SKM-1 treated with dmso at 0.1 percent for 144 hours (cell line): ENCODE data around the gene AGAP1.
A peak's percentile ranks its signal among the peaks of the same experiment; 100 is the strongest.

Source experiments
- DNase-seq: peaks from one replicate; lab custom pipeline; 2025; ENCODE audit not compliant: unreplicated experiment; lab: John Stamatoyannopoulos, UW

Gene AGAP1

GRCh38 chr2:235566931-235567495, 73.2 kb downstream of the AGAP1 start:
- DNase-seq = no peak

- no peak for DNase-seq
Measured at GRCh38 chr2:235567842-235568241, 74.0 kb downstream of the AGAP1 start.

- peak; percentile 97 for DNase-seq
Measured at GRCh38 chr2:235568431-235568830, 74.6 kb downstream of the AGAP1 start.

- no peak for DNase-seq
Measured at GRCh38 chr2:235569837-235570236, 76.0 kb downstream of the AGAP1 start.

- DNase-seq = no peak
Measured at GRCh38 chr2:235570256-235570655, 76.4 kb downstream of the AGAP1 start.

- no peak for DNase-seq
Measured at GRCh38 chr2:235570966-235571692, 77.3 kb downstream of the AGAP1 start.

- no peak for DNase-seq
Measured at GRCh38 chr2:235572592-235572991, 78.7 kb downstream of the AGAP1 start.

GRCh38 chr2:235573331-235574221, 79.7 kb downstream of the AGAP1 start:
- DNase-seq = no peak

- no peak for DNase-seq
Measured at GRCh38 chr2:235575431-235575830, 81.6 kb downstream of the AGAP1 start.

- no peak for DNase-seq
Measured at GRCh38 chr2:235575904-235576303, 82.1 kb downstream of the AGAP1 start.

- no peak for DNase-seq
Measured at GRCh38 chr2:235576337-235576910, 82.6 kb downstream of the AGAP1 start.

- DNase-seq = no peak
Measured at GRCh38 chr2:235577404-235578330, 83.8 kb downstream of the AGAP1 start.

GRCh38 chr2:235579128-235579527, 85.3 kb downstream of the AGAP1 start:
- DNase-seq = no peak

- no peak for DNase-seq
Measured at GRCh38 chr2:235580426-235581157, 86.7 kb downstream of the AGAP1 start.

GRCh38 chr2:235582081-235582686, 88.3 kb downstream of the AGAP1 start:
- no peak for DNase-seq

GRCh38 chr2:235582729-235583128, 88.9 kb downstream of the AGAP1 start:
- no peak for DNase-seq

GRCh38 chr2:235583144-235583543, 89.3 kb downstream of the AGAP1 start:
- DNase-seq = no peak

- no peak for DNase-seq
Measured at GRCh38 chr2:235583925-235584637, 90.2 kb downstream of the AGAP1 start.

GRCh38 chr2:235584638-235585007, 90.8 kb downstream of the AGAP1 start:
- DNase-seq = no peak
